ENCODE measurements around the gene FAIM2.
"Not testable (repeated sequence)": the region's sequence is repeated elsewhere in the genome, so short reads cannot be mapped to it uniquely, and the experiment has no call there.

The FAIM2 gene

DNA sequence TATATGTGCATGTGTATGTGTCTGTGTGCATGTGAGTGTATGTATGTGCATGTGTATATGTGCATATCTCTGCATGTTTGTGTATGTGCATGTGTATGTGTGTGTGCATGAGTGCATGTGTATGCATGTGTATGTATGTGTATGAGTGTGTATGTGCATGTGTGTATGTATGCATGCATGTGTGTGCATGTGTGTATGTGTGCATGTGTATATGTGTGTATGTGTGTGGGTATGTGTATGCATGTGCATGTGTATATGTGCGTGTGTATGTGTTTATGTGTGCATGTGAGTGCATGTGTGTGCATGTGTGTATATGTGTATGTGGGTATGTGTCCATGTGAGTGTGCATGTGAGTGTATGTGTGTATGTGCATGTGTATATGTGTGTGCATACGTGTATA is 24.6 kb downstream of the FAIM2 start:
- not testable (repeated sequence) for DNase-seq (ENCODE audit: low read depth, low spot score)

DNA sequence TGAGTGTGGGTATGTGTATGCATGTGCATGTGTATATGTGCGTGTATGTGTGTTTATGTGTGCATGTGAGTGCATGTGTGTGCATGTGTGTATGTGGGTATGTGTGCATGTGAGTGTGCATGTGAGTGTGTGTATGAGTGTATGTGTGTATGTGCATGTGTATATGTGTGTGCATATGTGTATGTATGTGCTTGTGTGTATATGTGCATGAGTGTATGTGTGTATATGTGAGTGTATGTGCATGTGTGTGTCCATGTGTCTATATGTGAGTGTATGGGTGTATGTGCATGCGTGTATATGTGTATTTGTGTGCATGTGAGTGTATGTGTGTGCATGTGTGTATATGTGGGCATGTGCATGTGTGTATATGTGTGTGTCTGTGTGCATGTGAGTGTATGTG is 25.7 kb downstream of the FAIM2 start:
- no peak for DNase-seq (ENCODE audit: low read depth, low spot score)

DNA sequence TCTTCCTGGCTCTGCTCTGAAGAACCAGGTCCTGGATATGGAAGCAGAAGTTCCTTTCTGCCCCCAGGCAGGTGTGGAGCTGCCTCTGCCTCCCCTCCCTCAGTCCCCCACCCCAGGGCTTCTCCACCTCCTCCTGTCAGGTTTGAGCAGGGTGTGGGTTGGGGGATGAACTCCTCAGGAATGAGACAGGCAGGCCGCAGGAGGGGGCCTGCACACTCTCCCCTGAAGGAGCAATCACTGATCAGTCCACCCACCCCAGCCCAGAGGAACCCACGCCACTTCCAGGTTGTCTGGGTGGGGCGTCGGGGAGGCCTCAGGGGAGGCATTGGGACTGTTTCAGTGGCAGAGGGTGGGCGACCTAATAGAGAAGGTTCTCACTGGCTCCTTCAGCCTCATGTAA is 26.6 kb downstream of the FAIM2 start:
- peak; percentile 70 for DNase-seq (ENCODE audit: low read depth, low spot score)

DNA sequence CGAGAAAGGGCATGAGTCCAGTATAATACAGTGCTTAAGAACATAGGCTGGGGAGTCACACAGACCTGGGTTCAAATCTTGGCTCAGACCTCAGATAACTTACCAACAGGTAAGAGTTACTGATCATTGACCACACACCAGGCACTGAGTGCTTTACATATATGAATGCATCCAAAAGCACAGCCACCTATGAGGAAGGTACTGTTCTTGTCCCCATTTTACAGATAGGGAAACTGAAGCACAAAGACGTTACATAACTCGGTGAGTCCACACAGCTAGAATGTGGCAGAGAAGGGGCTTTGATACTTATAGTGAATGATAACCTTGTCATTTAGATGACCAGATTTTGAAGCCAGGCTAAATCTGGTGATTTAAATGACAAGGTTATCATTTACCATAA is 27.6 kb downstream of the FAIM2 start:
- no peak for DNase-seq (ENCODE audit: low read depth, low spot score)

DNA sequence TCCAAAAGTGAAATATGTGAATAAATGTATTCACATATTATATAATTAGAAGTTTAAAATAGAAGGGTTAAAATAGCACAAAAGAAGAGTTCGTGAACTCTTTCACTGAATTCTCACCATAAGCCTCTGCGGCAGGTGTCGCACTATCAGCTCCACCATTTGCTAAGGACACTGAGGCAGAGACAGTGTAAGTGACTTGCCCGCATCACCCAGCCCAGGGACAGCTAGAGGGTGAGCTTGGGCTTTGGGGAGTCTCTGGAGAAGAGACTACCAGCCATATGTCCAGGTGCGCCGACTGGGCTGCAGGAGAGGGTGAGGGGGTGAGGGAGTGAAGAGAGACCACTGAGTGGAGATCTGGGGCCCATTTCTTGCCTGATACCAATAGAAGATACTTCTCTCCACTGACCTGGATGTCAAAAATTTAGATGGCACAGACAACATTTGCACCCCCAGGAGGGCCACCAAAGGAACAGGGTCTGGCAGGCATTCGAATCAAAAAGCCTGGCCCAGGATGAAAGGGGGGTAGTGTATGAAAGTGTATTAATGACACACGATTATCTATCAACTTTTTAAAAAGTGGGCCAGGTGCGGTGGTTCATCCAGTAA is 28.5 kb downstream of the FAIM2 start:
- DNase-seq (ENCODE audit: low read depth, low spot score) = no peak

DNA sequence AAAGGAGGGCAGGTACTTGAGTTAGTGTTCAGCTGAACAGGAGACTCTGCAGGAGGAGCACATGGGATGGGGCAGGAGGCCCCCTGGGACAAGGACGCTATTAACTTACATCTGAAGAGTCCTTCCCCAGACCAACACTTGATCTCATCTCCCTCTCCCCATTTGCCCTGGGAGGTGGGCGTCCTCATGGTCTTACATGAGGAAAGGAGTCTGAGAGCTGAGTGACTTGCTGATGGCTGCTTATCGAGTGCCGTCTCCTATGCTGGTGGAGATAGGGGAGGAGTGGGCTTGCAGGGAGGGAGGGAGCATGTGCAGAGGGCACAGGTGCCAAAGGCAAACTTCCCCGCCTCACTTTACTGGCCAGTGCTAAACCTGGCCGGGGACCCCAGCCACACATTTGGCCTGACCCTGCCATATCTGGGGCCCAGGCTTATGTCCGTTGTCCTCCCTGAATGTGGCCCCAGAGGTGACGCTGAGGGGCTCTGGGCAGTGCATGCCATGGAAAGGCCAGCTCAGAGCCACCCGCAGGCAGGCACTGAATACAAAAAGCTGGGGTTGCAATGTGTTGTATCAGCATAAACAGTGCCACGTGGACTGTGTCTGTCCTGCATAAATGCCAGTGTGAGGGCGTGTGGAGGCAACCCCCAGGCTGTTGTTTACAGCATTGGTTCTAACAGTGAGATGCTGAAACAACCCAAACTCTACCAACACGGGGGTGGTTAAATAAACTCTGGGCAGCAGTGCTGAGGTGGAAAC is 29.4 kb downstream of the FAIM2 start:
- peak; percentile 43 for DNase-seq (ENCODE audit: low read depth, low spot score)

DNA sequence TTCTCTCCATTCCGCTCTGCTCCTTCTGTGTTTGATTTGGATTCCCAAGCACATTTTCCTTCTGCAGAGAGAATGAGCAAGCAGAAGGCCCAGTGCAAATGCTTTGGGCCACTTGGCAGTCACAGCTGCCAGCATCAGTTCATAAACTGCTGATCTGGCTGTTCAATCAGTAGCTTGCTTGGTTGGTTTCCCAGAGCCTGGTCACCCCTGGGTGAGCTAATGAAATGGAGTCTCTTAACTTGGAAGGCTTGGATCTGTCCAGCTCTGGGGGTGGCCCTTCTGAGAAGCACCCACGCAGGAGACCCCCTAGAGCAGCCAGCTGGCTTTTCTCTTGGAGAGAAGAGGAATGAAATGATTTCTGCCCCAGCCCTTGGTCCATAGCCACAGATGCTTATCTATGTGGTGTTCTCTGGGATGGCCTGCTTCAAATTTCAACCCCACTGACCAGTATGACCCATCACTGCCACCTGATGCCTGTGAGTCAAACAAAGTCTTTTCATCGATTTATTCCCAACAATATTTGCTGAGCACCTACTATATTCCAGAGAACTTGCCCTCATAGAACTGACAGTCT is 30.3 kb downstream of the FAIM2 start:
- DNase-seq (ENCODE audit: low read depth, low spot score) = no peak

DNA sequence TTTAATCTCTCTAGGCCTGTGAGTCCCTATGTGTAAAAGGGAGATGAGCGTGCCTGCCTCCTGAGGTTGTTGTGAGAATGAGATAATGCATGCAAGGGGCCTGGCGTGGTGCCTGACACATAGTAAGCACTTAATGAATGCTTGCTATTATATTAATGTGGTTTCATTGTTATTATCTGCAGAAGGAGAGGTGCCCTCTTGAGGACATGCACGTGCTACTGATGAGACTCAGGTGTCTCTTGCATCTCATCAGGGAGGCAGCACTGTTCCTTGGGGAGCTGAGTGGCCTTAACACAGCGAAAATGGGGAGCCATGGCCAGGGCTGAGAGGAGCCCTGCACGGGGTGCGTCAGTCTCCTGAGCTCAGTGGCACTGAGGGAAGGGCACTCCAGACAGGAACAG is 30.9 kb downstream of the FAIM2 start:
- DNase-seq (ENCODE audit: low read depth, low spot score) = no peak

DNA sequence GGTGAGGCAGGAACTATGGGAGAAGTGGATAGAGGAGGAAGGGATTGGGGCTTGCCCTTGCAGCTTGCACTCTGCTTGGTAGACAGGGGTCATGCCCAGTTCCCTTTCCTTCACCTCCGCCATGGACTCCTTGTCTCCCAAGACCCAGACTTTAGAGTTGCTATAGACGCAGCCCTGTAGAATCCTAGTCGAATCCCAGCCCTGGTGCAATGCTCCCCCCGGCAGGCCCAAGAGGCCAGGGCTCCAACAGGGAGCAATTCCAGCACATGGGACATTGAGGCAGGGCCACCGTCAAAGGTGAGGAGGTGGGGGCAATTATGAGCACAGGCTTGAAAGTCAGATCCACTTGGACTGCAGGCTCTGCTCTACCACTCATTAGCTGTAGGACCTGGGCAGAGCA is 31.3 kb downstream of the FAIM2 start:
- no peak for DNase-seq (ENCODE audit: low read depth, low spot score)

DNA sequence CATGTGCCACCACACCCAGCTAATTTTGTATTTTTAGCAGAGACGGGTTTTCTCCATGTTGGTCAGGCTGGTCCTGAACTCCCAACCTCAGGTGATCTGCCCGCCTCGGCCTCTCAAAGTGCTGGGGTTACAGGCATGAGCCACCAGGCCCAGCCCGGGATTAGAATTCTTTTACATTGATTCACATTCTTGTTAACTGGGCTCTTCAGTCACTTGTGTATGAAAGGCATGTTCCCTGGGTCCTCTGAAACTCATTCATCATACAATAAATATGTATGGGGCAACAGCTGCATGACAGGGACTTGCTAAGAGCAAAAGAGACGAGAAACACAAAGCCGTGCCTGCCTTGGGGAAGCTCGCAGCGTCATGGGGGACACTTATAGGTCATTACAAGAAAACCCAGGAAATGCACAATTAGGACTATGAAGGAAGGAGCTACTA is 31.9 kb downstream of the FAIM2 start:
- DNase-seq (ENCODE audit: low read depth, low spot score) = not testable (repeated sequence)

DNA sequence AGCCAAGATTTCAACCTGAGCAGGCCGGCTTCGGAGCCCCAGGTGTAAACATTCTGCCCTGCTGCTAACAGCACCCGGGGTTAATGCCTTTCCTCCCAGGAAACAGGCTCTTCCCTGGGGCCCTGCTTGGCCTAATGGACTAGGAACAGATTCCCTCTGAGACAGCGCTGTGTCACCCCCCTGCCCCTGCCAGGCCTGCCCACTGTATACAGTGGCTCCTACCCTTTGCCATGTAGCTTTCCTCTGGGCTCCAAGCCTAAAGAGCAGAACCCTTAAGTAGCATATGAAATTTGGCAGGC is 32.5 kb downstream of the FAIM2 start:
- no peak for DNase-seq (ENCODE audit: low read depth, low spot score)

DNA sequence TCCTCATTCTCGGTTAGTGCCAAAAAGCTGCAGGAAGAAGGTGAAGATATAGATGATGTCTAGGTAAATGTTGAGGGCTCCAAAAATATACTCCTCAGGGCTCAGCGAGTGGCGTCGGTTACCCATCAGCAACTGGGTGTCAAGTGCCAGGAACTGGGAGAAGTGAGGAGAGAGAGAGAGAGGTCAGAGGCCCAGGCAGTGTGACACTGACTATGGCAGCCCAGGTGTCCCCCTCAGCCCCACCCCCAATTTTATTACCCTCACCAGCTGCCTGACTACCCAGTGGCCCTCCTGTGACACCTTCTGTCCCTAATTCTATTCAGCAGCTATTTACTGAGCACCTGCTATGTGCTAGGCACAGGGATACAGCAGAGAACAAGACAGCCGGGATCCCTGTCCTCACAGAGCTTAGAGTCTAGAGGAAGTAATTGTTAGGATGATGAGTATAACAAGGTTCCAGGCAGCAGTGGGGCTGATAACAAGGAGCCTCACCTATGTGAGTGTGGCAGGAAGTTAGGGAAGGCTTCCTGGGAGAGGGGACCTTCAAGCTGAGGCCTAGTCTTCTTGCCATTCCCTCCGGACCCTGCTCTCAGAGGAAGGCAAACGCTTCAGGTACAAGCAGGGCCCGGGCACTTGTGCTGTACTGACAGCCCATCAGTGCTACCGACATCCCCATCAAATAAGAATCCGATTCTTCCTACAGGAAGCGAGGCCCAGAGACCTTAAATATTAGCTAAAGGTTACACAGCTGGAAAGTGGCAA is 33.0 kb downstream of the FAIM2 start:
- DNase-seq (ENCODE audit: low read depth, low spot score) = no peak

DNA sequence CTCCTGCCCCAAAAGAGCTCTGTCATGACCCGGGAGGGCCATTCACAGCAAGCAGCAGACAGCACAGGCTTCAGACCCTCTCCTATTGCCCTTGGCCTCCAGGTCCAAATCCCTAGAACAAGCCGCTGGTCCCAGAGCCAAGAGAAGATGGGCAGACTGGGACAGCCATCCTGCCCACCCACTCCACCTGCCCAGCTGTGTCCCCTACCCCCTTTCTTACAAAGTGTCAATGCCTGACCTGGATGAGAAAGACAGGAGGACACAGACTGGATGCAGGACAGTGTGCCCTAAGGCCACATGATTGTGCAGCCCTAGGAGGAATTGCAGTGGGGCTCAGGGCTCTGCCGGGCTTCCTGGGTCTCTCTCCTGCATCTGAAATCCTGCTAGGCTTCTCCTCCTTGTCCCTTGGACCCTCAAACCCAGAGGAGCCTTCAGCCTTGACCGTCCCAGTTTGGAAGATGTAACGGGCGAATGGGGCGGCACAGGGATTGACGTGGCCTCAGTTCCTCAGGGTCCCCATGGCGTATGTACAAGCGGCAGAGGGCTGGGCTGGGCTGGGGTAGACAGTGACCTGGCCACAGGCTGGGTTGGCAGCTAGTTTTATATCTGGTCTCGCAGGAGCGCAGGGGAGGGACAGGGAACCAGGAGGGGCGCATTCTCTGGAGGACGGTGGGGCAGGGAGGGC is 33.7 kb downstream of the FAIM2 start:
- no peak for DNase-seq (ENCODE audit: low read depth, low spot score)

DNA sequence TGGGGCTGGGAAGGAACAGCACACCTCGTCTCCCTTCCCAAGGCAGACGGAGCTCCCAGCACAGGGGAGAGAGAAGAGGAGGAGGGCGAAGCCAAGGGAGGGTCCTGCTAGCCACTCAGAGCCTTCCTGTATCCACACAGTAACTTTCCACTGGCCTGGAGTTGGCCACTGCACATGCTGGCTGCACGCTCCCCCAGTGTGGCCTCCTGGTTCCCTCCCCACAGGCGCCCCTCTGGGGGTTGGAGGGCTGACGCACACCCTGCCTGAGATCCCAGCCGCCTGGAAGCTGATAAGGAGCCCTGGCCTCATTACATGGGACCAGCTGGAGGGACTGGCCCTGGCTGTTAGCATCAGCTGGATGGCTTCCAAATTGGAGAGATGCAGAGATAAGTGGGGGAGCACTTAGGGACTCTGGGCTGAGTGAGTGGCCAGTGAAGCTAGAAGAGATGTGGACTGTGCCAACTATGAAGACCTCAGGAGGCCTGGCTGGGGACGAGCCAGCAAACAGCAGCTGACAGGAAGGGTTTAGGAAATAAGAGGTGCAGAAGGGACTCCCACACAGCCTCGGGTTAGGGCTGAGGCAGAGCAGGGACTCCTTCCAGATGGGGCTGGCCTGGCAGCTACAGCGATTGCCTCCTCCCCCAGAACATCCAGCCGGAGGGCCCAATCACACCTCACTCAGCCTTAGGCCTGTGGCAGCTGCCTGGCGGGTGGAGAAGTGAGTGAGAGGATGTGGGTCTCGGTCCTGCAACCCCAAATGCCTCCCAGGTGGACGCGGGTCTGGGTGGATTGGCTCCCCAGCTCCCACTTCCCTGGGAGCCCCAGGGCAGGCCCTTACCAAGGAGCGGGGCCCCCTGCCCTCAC is 34.5 kb downstream of the FAIM2 start:
- DNase-seq (ENCODE audit: low read depth, low spot score) = peak; percentile 85

DNA sequence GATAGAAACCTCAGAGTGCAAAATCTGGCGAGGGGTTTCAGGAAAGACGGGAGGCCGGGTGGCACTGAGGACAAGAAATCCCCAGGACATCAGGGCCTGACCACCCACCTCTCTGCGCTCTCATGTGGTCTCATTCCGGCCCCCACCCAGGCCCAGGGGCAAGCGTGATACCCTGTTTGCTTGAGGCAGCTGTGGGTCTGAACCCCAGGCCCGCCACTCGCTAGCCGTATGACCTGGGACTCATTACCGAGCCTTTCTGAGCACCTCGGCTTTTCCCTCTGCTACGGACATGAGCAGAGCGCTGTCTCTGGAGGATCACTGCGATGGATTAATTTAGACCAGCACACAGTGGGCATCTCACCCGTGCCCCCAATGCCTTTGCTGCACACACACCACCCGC is 35.3 kb downstream of the FAIM2 start:
- no peak for DNase-seq (ENCODE audit: low read depth, low spot score)

DNA sequence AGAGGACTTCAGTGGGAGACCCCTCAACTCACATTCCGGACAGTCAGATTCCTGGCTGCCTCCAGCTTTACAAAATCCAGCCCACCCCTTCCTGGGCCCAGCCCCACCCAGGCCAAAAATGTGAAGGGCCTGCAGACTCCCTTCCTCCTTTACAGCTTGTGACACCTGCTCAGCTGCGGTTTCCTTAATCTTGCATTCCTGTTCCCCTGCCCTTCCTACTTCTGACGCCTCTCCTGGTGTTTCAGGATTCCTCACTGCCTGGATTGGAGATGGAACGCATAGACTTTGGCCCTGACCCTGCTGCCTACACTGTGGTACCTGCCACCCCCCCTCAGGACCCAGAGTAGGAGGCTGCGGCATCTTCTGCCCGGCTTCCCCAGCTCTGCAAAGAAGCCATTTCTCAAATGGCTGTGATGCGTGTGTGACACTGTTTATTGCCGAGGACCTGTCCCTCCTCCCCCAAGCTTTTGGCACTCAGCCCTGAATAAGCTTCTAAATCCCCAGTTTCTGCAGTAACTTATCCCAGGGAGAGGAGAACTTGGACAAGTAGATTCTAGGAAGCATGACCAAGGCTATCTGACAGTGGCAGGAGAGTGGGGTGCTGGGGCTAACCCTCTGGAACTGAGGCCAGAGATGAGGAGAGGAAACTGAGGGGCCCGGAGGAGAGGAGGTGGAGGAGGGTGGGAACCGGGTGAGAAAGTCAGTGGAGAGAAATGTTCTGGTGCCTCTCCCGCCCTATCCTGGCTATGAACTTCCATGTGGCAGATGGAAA is 35.9 kb downstream of the FAIM2 start:
- DNase-seq (ENCODE audit: low read depth, low spot score) = peak; percentile 40

DNA sequence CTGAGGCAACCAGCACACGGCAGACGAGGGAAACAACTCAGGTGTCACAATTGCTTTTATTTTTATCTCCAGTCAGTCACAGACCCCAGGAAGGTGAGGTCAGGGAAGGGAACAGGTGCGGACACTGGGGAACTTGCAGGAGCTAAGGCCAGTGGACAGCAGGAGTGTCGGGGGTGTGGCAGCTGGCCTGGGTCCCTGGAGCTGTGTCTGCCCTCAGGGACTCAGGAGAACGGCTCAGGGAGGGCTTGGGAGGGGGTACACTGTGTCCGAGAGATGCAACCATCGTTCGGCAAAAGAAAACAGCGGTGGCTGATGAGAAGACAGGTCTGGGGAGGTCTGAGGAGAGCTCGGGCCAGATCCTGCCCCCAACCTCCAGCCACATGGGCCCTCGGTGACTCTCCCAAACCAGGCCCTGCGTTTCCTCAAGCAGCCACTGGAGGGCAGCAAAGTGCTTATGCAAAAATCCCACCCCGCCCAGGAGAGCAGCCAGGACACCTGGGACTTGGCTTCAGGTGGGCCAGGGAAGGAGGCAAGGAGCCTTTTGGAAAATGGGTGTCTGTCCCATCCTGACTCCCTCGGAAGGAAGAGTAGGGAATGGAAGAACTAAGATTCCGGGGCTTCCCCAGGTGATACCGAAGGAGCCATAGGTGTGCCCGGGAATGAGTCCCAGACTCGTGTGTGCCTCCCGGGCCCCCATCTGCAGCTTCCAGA is 36.7 kb downstream of the FAIM2 start:
- DNase-seq (ENCODE audit: low read depth, low spot score) = peak; percentile 95

DNA sequence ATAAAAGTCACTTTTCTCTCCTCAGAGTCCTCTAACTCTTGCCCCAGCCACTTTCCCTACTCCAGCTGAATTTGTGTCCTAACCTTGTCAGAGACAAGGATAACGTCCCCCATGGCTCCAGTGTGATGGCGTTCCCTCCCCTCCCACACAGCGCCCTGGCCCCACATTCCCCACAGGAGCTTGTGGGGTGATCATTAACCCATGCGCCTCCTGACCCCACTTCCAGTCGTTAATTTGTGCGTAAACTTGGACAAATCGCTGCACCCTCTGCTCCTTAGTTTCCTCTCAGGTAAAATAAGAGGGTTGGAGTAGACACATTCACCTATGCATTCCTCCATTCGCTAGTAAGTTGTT is 37.9 kb downstream of the FAIM2 start:
- no peak for DNase-seq (ENCODE audit: low read depth, low spot score)

DNA sequence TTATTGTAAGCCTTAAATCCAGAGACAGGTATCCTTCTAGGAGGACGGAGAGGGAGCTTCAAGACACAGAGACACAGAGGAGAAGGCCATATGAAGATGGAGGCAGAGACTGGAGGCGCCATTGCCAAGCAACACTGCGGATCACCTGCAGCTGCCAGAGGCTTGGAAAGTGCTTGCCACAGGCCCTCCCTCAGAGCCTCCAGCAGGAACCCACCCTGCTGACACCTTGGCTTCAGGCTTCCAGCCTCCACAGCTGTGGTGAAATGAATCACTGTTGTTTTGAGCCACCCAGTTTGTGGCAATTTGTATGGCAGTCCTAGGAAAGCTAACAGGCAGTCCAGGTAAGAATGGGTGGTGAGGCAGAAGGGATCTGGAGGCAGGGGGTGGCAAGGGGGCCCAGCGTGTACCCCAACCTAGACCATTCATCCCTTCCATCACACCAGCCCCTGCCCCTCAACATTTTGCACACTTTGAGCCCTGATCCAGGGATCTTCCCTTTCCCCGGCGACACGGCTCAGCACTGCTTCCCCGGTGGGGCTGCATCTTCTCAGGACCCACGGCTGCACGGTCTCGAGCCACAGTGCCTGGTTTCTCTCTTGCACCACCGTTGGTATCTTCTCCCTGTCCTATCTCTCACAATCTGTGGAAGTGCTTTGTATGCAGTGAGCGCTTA is 38.5 kb downstream of the FAIM2 start:
- no peak for DNase-seq (ENCODE audit: low read depth, low spot score)

Data from ELF-1 (cell line).